ENCODE measurements around the gene ITSN2.

GRCh38 chr2:24307961-24308360 lies 52.4 kb downstream of the ITSN2 start:
- TF ChIP-seq CTCF (IDR thresholded peaks at IDR 0.05; ENCODE audit: poor library complexity): no peak
- no peak for TF ChIP-seq EZH2 (IDR thresholded peaks at IDR 0.05; ENCODE audit: borderline replicate concordance)
- no peak for TF ChIP-seq EZH2phosphoT487 (IDR thresholded peaks at IDR 0.05; ENCODE audit: low read depth, severe bottlenecking, unreplicated experiment)

All from hepatocyte (in vitro differentiated cells).